ENCODE results near the gene SYTL4. TPM values are rescaled to one million over a fixed set of nuclear protein-coding genes. Genes with fewer than 3 reads are reported as not detected.
"Not testable (repeated sequence)": the region's sequence is repeated elsewhere in the genome, so short reads cannot be mapped to it uniquely, and the experiment has no call there.

Gene SYTL4
- 0.17 and 0.75 TPM in 2 replicates for polyA plus RNA-seq (2013)

DNA sequence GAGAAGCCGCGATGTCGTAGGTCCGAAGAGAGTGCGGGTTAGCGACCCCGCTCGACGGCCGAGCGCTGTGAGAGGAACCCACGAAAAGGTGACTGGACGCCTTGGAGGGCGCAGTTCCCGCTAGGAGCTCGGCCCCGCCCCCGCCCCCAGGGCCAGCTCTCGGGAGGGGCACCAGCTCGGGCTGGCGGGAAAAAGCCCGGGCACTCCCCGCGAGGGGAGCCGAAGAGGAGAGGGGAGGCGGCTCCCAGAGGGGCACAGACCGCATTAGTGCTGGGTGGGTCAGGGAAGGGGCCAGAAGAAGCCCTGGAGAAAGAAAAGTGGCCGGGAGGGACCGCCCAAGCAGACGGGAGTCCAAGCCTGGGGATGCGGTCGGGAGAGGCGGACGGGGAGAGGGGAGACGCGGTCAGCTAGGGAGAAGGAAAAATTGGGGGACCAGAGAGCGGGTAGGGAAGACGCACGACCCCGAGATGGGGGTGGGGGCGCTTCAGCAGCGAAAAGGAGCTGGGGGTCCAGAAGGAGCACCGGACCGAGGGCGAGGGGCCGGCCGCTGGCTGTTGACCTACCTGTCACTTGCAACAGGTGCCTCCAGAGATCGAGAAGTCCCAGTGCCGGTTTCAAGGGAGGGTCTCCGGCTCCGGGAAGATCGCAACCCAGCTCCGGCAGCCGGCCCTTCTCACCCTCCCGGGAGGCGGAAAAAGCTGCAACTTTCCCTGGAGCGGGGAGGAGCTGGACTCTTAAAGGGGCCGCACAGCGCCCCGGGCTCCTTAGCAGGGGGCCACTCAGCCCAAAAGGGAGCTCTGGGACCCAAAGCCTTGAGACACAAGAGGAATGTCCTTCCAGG, at the start of gene SYTL4:
Gene SYTL4, minus strand, starts transcription at position 681 of the 841 bp plus-strand sequence. CDS start 30,084 bp downstream, outside the sequence.
- no CpG with 5 or more reads among the region's 60 CpGs for WGBS (ENCODE audit: extremely low coverage, insufficient coverage, insufficient read length)
- Histone ChIP-seq H3K36me3 (ENCODE audit: control insufficient read depth in 1 of 2, insufficient read depth in 2 of 2, low read length in 2 of 2) (no peaks in the 10 kb centered on the region), H4K91ac (ENCODE audit: low read depth, low read length) (no peak within 1 kb of the TSS), H4K12ac (ENCODE audit: low read depth, low read length) (no peak within 1 kb of the TSS), H3K27me3 (ENCODE audit: insufficient read depth, low read length) (peaks cover 10% of the 10 kb centered on the region), H2AFZ (ENCODE audit: insufficient read depth, low read length, poor library complexity) (peak within 1 kb of the TSS; percentile 45), H3K4me3 (ENCODE audit: low read depth, low read length) (peak within 1 kb of the TSS; percentile 66), H3K79me2 (ENCODE audit: control insufficient read depth, insufficient read depth, low read length, poor library complexity) (no peaks in the 10 kb centered on the region), H3K4me2 (ENCODE audit: low read length) (peak within 1 kb of the TSS; percentile 79), H3K23ac (ENCODE audit: low read length) (no peak within 1 kb of the TSS), H2BK12ac (ENCODE audit: low read length) (no peak within 1 kb of the TSS), H4K8ac (ENCODE audit: low read depth, low read length) (no peak within 1 kb of the TSS), H3K9ac (ENCODE audit: low read length) (no peak within 1 kb of the TSS), H3K4me1 (ENCODE audit: control insufficient read depth in 1 of 2, insufficient read depth in 2 of 2, low read length in 2 of 2) (no peaks in the 10 kb centered on the region), H2BK120ac (ENCODE audit: insufficient read depth, low read length, poor library complexity) (no peak within 1 kb of the TSS), H3K14ac (ENCODE audit: low read length) (no peak within 1 kb of the TSS), H2AK5ac (ENCODE audit: low read length) (no peak within 1 kb of the TSS), H3K4ac (ENCODE audit: low read depth, low read length) (no peak within 1 kb of the TSS), H3K27ac (ENCODE audit: low read depth, low read length) (no peak within 1 kb of the TSS), H3K9me3 (ENCODE audit: insufficient read depth, low read depth, low read length) (peaks cover 3% of the 10 kb centered on the region), H2BK5ac (ENCODE audit: low read depth, low read length, poor library complexity) (no peak within 1 kb of the TSS), H3K79me1 (ENCODE audit: low read length) (no peaks in the 10 kb centered on the region), H3K18ac (ENCODE audit: low read length) (no peak within 1 kb of the TSS)
- no peak for DNase-seq

DNA sequence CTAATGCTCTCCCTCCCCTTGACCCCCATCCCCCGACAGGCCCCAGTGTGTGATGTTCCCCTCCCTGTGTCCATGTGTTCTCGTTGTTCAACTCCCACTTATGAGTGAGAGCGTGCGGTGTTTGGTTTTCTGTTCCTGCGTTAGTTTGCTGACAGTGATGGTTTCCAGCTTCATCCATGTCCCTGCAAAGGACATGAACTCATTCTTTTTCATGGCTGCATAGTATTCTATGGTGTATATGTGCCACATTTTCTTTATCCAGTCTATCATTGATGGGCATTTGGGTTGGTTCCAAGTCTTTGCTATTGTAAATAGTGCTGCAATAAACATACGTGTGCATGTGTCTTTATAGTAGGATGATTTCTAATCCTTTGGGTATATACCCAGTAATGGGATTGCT, 37.5 kb upstream of the SYTL4 start:
- H3K4me2 ChIP-seq (ENCODE audit: low read length); H3K27me3 ChIP-seq (ENCODE audit: insufficient read depth, low read length); H3K18ac ChIP-seq (ENCODE audit: low read length); H3K79me2 ChIP-seq (ENCODE audit: control insufficient read depth, insufficient read depth, low read length, poor library complexity); DNase-seq; H3K14ac ChIP-seq (ENCODE audit: low read length); H2BK5ac ChIP-seq (ENCODE audit: low read depth, low read length, poor library complexity); H4K12ac ChIP-seq (ENCODE audit: low read depth, low read length); H3K9ac ChIP-seq (ENCODE audit: low read length); H2BK12ac ChIP-seq (ENCODE audit: low read length); H2AK5ac ChIP-seq (ENCODE audit: low read length); H3K4me3 ChIP-seq (ENCODE audit: low read depth, low read length); H4K8ac ChIP-seq (ENCODE audit: low read depth, low read length); H2AFZ ChIP-seq (ENCODE audit: insufficient read depth, low read length, poor library complexity); H3K27ac ChIP-seq (ENCODE audit: low read depth, low read length); H3K9me3 ChIP-seq (ENCODE audit: insufficient read depth, low read depth, low read length); H3K23ac ChIP-seq (ENCODE audit: low read length); H3K4ac ChIP-seq (ENCODE audit: low read depth, low read length); H3K36me3 ChIP-seq (ENCODE audit: control insufficient read depth in 1 of 2, insufficient read depth in 2 of 2, low read length in 2 of 2); H3K79me1 ChIP-seq (ENCODE audit: low read length); H4K91ac ChIP-seq (ENCODE audit: low read depth, low read length); H2BK120ac ChIP-seq (ENCODE audit: insufficient read depth, low read length, poor library complexity); H3K4me1 ChIP-seq (ENCODE audit: control insufficient read depth in 1 of 2, insufficient read depth in 2 of 2, low read length in 2 of 2): not testable (repeated sequence)
- WGBS (ENCODE audit: extremely low coverage, insufficient coverage, insufficient read length) = no CpG with 5 or more reads among the region's 6 CpGs

DNA sequence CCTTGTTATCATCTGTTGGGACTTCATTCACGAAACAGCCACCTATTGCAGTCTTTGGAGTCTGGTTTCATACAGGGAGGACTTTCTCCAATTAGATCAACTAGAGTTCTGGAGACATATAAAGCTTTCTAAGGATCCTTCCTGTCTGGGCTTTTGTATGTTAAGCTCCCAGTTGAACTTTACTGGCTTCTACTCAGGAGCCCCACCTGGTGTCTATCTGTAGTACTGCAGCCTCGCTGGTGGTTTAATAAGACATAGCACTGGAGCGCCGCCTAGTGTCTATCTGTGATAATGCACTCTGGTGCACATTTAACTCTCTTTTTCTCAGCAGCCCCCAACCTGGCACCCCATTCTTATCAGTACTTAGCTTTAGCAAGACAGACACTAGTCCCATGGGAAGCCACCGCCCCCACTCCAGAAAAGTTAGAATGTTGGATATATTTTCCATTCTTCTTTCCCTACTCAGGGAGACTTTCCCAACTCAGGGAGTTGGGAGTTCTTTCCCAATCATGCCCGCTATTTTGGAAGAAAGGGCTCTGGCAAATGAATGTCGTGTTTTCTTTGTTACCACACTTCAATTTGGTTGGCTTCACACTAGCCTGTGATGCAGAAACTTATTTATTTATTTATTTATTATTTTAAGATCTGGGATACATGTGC, 36.9 kb upstream of the SYTL4 start:
- Histone ChIP-seq H2AFZ (ENCODE audit: insufficient read depth, low read length, poor library complexity) (no peak overlapping the region), H3K14ac (ENCODE audit: low read length) (no peak overlapping the region), H4K12ac (ENCODE audit: low read depth, low read length) (no peak overlapping the region), H3K4me1 (ENCODE audit: control insufficient read depth in 1 of 2, insufficient read depth in 2 of 2, low read length in 2 of 2) (no peaks in the 10 kb centered on the region), H3K4me2 (ENCODE audit: low read length) (no peak overlapping the region), H4K91ac (ENCODE audit: low read depth, low read length) (no peak overlapping the region), H3K18ac (ENCODE audit: low read length) (no peak overlapping the region), H3K9me3 (ENCODE audit: insufficient read depth, low read depth, low read length) (no peaks in the 10 kb centered on the region), H3K27me3 (ENCODE audit: insufficient read depth, low read length) (no peaks in the 10 kb centered on the region), H3K23ac (ENCODE audit: low read length) (no peak overlapping the region), H3K9ac (ENCODE audit: low read length) (no peak overlapping the region), H3K36me3 (ENCODE audit: control insufficient read depth in 1 of 2, insufficient read depth in 2 of 2, low read length in 2 of 2) (no peaks in the 10 kb centered on the region), H3K4me3 (ENCODE audit: low read depth, low read length) (no peak overlapping the region), H2BK120ac (ENCODE audit: insufficient read depth, low read length, poor library complexity) (no peak overlapping the region), H4K8ac (ENCODE audit: low read depth, low read length) (no peak overlapping the region), H2BK5ac (ENCODE audit: low read depth, low read length, poor library complexity) (no peak overlapping the region), H3K79me2 (ENCODE audit: control insufficient read depth, insufficient read depth, low read length, poor library complexity) (no peaks in the 10 kb centered on the region), H3K4ac (ENCODE audit: low read depth, low read length) (no peak overlapping the region), H3K79me1 (ENCODE audit: low read length) (no peaks in the 10 kb centered on the region), H3K27ac (ENCODE audit: low read depth, low read length) (no peak overlapping the region), H2AK5ac (ENCODE audit: low read length) (no peak overlapping the region), H2BK12ac (ENCODE audit: low read length) (no peak overlapping the region)
- DNase-seq = peak; percentile 70 to 88
- WGBS (ENCODE audit: extremely low coverage, insufficient coverage, insufficient read length) = no CpG with 5 or more reads among the region's 7 CpGs

DNA sequence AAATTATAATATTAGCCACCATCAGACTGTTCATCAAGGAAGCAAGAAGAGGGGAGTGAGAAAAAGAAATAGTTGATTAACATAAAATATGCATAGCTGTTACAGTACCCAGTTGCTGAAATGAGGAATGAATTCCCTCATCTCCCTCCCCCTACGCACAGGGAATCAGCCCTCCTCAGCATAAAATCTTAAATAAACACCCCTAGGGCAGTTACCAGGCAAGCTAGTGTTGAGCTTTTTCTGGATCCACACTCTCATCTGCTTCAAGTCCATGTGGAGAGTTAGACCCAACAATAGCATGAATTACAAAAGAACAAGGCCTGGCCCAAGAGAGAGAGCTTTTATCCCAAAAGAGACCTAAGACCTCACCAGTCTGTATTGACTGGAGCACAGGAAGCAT, 19.0 kb upstream of the SYTL4 start:
- no peaks in the 10 kb centered on the region for H3K79me1 ChIP-seq (ENCODE audit: low read length)

More for the DNA sequence above, 19.0 kb upstream of the SYTL4 start:
- Histone ChIP-seq H4K91ac (ENCODE audit: low read depth, low read length) (no peak overlapping the region), H2AFZ (ENCODE audit: insufficient read depth, low read length, poor library complexity) (no peak overlapping the region), H2AK5ac (ENCODE audit: low read length) (no peak overlapping the region), H3K36me3 (ENCODE audit: control insufficient read depth in 1 of 2, insufficient read depth in 2 of 2, low read length in 2 of 2) (no peaks in the 10 kb centered on the region), H3K27me3 (ENCODE audit: insufficient read depth, low read length) (no peaks in the 10 kb centered on the region), H3K4me1 (ENCODE audit: control insufficient read depth in 1 of 2, insufficient read depth in 2 of 2, low read length in 2 of 2) (no peaks in the 10 kb centered on the region), H3K4ac (ENCODE audit: low read depth, low read length) (no peak overlapping the region), H2BK12ac (ENCODE audit: low read length) (no peak overlapping the region), H3K27ac (ENCODE audit: low read depth, low read length) (no peak overlapping the region), H4K8ac (ENCODE audit: low read depth, low read length) (no peak overlapping the region), H3K18ac (ENCODE audit: low read length) (no peak overlapping the region), H3K9me3 (ENCODE audit: insufficient read depth, low read depth, low read length) (no peaks in the 10 kb centered on the region), H3K9ac (ENCODE audit: low read length) (no peak overlapping the region), H2BK120ac (ENCODE audit: insufficient read depth, low read length, poor library complexity) (no peak overlapping the region), H3K79me2 (ENCODE audit: control insufficient read depth, insufficient read depth, low read length, poor library complexity) (no peaks in the 10 kb centered on the region), H3K4me3 (ENCODE audit: low read depth, low read length) (no peak overlapping the region), H2BK5ac (ENCODE audit: low read depth, low read length, poor library complexity) (no peak overlapping the region), H4K12ac (ENCODE audit: low read depth, low read length) (no peak overlapping the region), H3K4me2 (ENCODE audit: low read length) (no peak overlapping the region), H3K23ac (ENCODE audit: low read length) (no peak overlapping the region), H3K14ac (ENCODE audit: low read length) (no peak overlapping the region)
- WGBS (ENCODE audit: extremely low coverage, insufficient coverage, insufficient read length) = no CpG with 5 or more reads among the region's 1 CpG
- no peak for DNase-seq

Measured in trophoblast cell (in vitro differentiated cells and primary cell).